ENCODE data around the gene IRF2.

Gene IRF2

GRCh38 chr4:184474263-184475095 lies at the start of gene IRF2:
TSS of gene IRF2 (minus strand) at chr4:184474550. CDS start at chr4:184429064, 45,486 bp downstream.
- DNase-seq: peak; percentile 98

DNA sequence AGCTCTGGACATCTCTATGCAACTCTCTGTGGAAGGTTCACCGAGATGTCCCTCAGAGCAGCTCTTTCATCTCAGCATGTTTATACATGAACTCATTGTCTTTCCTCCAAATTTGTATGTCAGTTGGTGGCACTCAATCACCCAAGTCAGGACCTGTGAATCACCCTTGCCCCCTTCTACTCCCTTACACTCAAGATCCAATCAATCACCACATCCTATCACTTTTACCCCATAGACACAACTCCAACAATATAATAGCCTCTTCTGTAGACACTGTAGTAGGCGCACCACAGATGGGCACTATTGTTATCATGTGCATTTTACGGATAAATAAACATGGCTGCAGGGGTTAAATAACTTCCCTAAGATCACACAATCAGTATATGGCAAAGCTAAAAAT lies 41.3 kb upstream of the IRF2 start:
- DNase-seq: no peak

DNA sequence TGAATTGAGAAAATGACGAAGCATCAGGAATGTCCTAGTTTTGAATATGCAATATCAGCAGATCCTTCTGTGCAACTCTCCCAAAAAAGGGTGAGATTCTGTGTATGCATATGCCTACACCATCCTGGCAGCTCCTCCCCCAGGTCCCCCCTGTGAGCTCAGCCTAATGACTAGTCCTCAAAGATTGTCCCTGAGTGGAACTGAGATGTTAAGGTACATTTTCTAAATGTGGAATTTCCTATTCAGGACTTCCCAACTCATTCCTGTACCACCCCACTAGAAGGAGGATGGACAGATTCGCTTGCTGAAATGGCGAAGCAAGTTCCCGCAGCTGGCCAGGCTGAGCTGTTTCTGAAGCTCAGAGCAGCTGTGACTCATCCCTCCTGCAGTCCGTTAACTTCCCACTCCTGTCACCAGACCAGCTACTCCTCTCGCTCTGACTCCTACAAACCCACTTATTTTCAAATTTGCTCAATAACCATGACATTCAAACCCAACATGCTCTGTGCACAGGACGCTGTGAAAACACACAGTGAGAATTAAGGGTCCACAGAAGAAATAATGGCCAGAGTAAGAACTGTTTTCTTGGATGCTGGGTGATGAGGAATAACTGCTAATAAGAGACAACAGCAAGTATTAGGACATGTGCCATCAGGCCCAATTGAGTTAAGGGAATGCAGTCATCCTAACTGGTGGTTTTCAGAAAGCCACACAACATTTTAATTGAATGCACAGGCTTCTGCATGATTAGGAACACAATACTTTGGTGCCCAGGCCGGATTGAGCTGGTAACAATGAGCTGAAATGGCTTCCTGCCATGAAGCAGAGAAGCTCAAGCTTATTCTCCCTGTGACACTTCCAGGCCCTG lies 40.0 kb upstream of the IRF2 start:
- DNase-seq: peak; percentile 88

GRCh38 chr4:184513802-184514120 lies 39.4 kb upstream of the IRF2 start:
- DNase-seq: no peak

GRCh38 chr4:184511156-184511555 lies 36.8 kb upstream of the IRF2 start:
- DNase-seq: no peak

DNA sequence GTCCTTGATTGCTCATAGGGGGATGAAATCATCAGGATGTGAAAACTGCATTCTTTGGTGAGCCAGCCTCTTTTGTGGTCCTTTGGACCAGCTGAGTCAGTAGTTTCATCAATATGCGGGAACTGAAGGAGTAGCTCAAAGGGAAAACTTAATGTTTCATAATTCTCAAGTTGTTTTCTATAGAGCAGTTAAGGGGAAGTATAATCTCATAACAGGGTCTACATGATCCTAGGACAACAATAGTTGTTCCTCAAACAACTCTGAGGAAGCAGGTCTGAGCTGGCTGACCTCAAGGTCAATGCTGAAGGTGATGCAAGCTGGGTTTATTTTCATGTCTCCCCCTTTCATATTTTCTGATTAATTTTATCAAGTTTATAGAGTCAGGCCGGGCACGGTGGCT lies 36.1 kb upstream of the IRF2 start:
- DNase-seq: no peak

DNA sequence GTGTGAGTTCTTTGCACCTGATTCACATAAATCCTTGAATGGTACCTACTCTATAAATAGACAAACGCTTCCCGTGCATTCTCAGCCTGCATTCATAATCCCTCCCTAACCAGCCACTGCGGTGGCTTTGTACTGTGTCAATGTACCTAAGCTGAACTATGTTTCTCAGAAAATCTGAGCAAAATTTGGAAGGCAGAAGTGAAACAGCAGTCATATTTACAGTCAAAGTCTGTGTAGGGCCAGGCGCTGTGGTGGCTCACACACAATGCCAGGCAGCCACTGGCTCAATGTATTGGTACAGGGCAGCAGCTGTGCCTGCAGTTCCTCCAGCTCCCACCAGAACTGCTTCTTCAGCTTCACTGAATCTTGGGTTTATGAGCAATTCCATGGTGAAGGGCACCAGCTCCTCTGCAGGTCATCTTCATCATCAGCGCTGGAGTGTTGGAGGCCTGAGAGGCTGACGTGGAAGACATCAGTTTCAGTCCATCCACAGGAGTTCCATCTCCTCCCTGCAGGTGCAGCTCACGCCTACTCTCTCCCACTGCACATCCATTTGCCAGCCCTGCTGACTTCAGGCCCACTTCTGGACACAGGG lies 32.3 kb upstream of the IRF2 start:
- peak; percentile 68 for DNase-seq

DNA sequence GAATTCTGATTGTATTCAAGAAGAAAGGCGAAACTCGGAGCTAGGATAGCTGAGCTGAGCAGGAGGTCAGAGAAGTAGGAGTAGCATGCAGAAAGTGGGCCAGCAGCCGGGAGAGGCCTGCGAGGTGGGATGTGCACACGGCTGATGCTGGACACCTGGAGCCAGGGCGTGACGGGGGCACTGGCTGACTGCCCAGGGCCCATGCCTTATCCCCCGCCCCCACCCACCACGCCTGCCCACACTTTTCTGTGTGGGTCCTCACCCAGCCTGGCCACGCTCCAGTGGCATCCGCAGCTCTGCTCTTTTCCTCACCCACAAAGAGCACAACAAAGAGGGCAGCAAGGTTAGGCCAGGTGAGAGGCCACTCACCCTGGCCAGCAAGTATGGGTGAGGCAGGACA lies 30.0 kb upstream of the IRF2 start:
- no peak for DNase-seq

DNA sequence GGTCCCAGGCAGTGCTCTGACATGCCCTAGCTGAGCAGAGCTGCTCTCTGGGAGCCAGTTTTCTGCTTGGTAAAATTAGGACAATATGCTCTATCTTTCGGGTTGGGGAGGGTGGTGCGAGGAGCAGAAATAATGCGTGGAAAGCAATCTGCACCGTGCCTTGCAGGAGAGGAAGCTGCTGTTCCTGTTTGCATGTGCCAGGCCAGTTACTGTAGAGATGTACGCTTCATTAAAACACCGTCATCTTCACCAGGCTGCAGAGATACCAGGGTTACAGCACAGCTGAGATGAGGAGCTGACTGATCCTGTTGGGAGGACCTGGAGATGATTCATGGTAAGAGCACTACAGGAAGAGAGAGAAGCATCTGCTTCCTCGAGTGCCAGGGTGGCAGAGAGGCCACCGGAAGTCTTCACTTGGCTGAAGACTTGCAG lies 29.5 kb upstream of the IRF2 start:
- peak; percentile 24 for DNase-seq

- no peak for DNase-seq
Observed at GRCh38 chr4:184500748-184501589, 26.6 kb upstream of the IRF2 start.

DNA sequence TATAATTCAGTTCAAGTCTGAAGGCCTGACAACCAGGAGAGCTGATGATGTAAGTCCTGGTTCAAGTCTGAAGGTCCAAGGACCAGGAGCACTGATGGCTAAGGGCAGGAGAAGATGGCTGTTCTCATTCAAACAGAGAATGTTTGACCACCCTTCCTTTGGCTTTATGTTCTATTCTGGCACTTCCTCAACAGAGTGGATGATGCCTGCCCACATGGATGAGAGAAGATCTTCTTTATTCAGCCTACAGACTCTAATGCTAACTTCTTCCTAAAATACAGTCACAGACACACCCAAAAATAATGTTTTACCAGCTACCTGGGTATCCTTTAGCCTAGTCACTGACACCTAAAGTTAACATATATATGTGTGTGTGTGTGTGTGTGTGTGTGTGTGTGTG lies 25.6 kb upstream of the IRF2 start:
- no peak for DNase-seq

GRCh38 chr4:184498598-184498997 lies 24.2 kb upstream of the IRF2 start:
- no peak for DNase-seq

DNA sequence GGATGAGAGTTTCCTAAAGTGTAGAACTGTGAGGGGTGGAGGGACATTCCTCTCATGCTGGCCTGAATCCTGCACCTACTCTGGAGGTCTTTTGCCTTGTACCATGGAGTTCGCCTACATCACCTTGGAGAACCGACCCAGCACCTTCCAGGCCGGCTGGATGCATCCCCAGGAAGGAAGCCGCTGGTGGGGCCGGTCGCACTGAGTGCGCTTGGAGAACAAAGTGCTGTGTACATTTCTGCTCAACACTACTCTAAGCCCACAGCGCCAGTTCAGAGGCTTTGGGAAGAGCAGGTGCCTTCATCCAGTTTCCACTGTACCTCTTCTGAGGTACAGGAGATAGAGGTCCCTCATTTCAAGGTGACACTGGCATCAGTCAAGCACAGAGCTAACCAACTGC lies 15.4 kb upstream of the IRF2 start:
- DNase-seq: no peak

- DNase-seq: no peak
Observed at GRCh38 chr4:184487503-184487902, 13.2 kb upstream of the IRF2 start.

GRCh38 chr4:184485279-184485678 lies 10.9 kb upstream of the IRF2 start:
- DNase-seq: no peak

DNA sequence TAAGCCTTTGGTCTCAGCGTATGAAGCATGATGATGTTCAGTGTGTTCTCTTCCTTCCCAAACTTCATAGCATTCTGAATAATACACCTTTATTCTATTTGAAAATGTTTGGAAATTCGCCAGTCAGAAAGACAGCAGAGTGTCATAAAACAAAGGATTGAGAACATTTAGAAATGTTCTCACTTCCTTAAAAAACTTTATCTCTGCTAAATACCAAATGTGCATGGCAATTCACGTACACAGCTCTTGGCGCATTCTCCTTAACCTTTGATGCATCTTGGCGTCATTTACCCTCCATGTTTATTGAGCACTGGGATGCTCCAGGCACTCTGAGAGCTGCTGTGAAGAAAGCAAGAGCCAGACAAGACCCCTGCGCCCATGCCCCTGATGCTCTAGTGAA lies 7.2 kb upstream of the IRF2 start:
- DNase-seq: no peak

GRCh38 chr4:184479516-184479950 lies 5.2 kb upstream of the IRF2 start:
- no peak for DNase-seq

DNA sequence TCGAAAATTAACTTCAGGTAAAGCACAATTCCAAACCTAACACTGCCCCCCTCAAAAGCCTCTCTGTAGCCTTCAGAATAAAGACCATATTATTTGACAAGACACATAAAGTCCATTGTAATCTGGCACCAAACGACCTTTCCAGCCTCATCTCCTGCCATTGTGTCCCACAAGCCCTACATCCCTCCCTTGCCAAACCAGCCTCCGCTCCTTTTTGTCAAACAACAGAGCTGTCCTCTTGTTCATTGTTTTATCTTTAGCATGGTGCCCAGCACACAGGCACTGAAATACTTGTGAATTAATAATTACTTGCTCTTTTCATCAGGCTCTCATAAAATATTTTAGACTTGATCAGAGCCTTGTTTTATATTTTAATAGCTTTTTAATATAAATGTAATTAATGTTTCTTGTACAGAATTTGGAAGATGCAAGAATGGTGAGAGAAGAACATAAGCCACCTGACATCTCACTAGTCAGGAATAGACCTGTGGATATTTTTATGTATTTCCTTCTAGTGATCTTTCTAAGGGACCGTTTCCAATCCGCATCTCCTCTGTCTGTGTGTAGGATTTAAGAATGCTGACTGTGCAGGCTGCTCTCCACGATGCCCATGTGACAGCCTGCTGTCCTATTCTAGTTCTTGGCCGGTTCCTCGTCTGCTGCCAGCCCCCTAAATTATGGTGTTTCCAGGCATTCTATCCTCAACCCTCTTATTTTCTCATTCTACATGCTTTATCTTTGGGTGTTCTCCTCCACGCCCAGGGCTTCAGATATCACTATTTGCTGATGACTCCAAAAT lies 3.0 kb upstream of the IRF2 start:
- no peak for DNase-seq

GRCh38 chr4:184476695-184477094 lies 2.3 kb upstream of the IRF2 start:
- no peak for DNase-seq

DNA sequence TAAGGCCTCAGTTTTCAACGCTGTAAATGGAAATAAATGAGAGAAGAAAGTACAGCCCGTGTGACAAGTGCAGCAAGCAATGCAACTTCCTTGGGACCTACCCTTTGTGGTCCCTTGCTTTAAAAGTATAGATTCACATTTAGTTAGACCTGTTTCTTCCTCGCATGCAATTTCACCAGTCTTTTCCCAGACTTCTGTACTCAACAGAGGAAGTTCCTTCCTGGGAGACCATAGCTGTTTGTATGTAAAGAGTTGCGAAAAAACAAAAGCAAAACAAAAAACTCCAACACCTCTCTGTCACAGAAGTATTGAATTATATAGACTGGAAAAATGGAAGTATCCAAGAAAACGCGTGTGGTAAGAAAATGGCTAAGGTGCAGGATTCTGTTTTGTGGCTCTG lies 1.1 kb upstream of the IRF2 start:
- no peak for DNase-seq

- DNase-seq: peak; percentile 73
Observed at GRCh38 chr4:184475096-184475461, 729 bp upstream of the IRF2 start.

All from stimulated activated CD4-positive, alpha-beta T cell treated with anti-CD3 and anti-CD28 coated beads, Interleukin-1b, Interleukin-23, amount 100 ng/mL, for 48 hours (primary cell).